ENCODE data around the gene HPCAL1.

DNA sequence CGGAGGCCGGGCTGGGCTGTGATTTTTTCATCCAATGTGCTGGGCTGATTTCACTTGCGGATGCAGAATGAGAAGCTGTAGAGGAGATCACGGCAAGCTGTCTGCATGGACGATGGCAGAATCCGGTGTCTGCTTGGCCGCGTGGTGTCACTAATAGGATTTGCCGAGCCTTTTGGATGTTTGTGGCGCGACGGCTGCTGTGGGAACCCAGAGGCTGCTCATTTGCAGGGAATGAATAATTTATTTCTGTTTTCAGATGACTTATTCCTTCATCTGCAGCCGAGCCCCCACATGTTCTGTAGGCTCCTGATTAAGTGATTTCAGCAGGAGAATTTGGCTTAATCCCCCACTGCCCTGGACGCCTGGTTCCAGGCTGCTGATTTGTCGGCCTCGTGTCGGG lies 82.8 kb downstream of the HPCAL1 start:
- TF ChIP-seq EZH2 (IDR thresholded peaks at IDR 0.05; ENCODE audit: low read depth, low read length, severe bottlenecking) = no peak
- TF ChIP-seq TAF7 (optimal IDR thresholded peaks at IDR 0.05; ENCODE audit: borderline replicate concordance, low read depth, low read length) = no peak
- TF ChIP-seq CEBPB (IDR thresholded peaks at IDR 0.05; ENCODE audit: low read depth, low read length) = no peak
- no peak for TF ChIP-seq POLR2A (IDR thresholded peaks at IDR 0.05; ENCODE audit: control extremely low read depth in 1 of 2, low read depth in 2 of 2, low read length in 2 of 2)
- no peak for TF ChIP-seq POLR2AphosphoS5 (IDR thresholded peaks at IDR 0.05; ENCODE audit: low read depth, low read length)
- no peak for TF ChIP-seq TAF1 (IDR thresholded peaks at IDR 0.05; ENCODE audit: low read depth, low read length)
- TF ChIP-seq CTCF (IDR thresholded peaks at IDR 0.05; ENCODE audit: control extremely low read depth in 1 of 3, insufficient read depth in 1 of 3, low read depth in 1 of 3, low read length in 3 of 3) = no peak
- TF ChIP-seq KDM4A (IDR thresholded peaks at IDR 0.05; ENCODE audit: low read depth, low read length, severe bottlenecking) = no peak
- TF ChIP-seq MAX (IDR thresholded peaks at IDR 0.05) = no peak
